Activated CD4-positive, alpha-beta T cell treated with anti-CD3 and anti-CD28 coated beads, Interleukin-10, Interleukin-2, amounts not matched to agents 100 ng/mL and 50 ng/mL, durations not matched to agents 16 hours and 8 hours (primary cell): ENCODE data around the gene THAP12.

Source experiments
- DNase-seq: peaks from one replicate; pipeline ENCODE4 v3.0.0-alpha.2; 2020

THAP12 gene

GRCh38 chr11:76379807-76380158 is 1.1 kb downstream of the THAP12 start:
- DNase-seq, result no peak

- peak; percentile 59 for DNase-seq
These were observed 4.0 kb downstream of the THAP12 start for GRCh38 chr11:76376746-76377558.

DNA sequence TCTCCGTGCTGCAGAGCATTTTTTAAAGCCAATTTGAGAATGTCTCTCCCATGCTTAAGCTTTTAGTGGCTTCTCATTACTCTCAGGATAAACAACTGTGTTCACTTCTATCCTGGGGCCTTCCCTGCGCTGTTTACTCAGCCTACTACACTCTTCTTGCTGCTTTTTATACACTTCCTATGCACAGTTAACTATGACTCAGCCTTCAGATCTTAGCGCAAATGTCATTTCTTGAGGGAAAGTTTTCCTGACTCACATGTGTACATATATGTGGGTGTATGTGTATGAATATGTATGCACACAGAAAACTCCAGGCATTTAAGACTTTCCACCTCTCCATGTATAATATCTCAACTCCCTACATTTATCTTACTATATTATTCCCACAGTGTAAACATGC is 9.8 kb downstream of the THAP12 start:
- peak; percentile 69 for DNase-seq

DNA sequence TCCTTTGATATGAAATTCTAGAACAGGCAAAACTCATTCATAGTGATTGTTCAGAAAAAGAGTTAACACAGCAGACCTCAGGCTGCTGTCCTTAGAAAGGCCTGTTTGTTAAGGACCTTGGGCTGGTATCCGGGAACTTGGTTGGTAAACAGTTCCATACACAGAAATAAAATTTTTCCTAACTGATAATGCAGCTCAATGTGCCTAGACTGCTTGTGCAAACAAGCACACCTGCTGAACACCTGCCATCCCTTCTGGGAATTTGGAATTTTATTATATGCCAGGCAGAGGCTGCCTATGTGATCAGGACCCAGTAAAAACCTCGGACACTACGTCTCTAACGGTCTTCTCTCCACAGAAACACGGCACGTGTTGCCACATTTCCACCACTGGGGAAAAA is 11.5 kb downstream of the THAP12 start:
- DNase-seq, result no peak

DNA sequence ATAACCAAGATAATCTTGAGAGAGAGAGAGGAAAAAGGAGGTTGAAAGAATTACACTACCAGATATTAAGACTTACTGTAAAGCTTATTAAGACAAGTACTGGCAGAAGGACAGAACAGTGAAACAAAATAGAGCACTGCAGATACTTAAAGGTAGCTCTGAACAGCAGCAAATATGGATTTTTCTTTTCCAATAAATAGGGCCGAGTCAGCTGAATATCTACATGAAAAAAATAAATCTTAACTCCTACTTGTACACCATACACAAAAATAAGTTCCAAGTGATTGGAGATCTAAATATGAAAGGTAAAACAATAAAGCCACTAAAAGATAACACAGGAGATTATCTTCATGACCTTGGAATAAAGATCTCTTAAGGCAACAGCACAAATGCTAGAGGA is 12.4 kb downstream of the THAP12 start:
- DNase-seq, result no peak

DNA sequence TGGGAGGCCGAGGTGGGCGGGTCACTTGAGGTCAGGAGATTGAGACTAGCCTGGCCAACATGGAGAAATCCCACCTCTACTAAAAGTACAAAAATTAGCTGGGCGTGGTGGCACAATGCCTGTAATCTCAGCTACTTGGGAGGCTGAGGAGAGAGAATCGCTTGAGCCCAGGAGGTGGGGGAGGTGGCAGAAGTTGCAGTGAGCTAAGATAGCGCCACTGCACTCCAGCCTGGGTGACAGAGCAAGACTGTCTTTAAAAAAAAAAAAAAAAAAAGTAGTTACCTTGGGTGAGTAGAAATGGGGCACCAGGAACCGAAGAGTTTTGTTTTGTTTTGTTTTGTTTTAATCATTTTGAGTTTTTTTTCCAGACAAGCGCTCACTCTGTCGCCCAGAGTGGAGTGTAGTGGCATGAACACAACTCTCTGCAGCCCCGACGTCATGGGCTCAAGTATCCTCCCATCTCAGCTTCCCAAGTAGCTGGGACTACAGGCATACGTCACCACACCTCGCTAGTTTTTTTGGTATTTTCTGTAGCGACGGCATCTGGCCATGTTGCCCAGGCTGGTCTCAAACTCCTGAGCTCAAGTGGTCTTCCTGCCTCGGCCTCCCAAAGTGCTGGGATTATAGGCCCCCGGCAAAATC is 15.8 kb downstream of the THAP12 start:
- DNase-seq, result no peak

DNA sequence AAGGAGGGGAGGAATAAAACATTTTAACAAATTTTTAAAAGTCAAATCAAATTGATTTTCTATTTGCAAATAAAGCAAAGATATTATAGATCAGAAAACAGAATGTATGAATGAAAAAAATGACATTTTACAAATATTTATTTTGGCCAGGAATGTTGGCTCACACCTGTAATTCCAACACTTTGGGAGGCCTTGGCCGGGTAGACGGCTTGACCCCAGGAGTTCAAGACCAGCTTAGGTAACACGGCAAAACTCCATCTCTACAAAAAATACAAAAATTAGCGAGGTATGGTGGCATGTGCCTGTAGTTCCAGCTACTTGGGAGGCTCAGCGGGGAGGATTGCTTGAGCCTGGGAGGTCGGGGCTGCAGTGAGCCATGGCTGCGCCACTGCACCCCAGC is 18.2 kb downstream of the THAP12 start:
- DNase-seq, result no peak

GRCh38 chr11:76361776-76362175 is 19.2 kb downstream of the THAP12 start:
- DNase-seq, result peak; percentile 14

DNA sequence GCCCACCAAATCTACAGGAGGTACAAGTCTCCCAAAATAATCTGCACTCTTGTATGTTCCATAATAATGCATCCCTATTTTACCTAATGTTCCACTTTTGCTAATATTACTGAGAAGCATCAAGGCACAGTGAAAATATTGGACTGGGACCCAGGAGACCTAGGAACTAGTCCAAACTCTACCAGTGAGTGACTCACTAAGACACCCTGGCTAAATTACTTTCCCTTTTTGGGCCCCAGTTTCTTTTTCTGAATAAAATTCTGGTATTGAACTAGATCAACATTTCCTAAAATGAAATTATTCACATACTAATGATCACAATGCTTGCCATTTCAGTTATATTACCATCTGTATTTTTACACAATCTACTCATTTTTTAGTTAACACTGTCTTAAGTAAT is 19.6 kb downstream of the THAP12 start:
- no peak for DNase-seq

GRCh38 chr11:76355172-76355571 is 25.8 kb downstream of the THAP12 start:
- no peak for DNase-seq

GRCh38 chr11:76348348-76348747 is 32.6 kb downstream of the THAP12 start:
- DNase-seq, result no peak

- no peak for DNase-seq
These were observed 33.5 kb downstream of the THAP12 start for GRCh38 chr11:76347466-76347865.

DNA sequence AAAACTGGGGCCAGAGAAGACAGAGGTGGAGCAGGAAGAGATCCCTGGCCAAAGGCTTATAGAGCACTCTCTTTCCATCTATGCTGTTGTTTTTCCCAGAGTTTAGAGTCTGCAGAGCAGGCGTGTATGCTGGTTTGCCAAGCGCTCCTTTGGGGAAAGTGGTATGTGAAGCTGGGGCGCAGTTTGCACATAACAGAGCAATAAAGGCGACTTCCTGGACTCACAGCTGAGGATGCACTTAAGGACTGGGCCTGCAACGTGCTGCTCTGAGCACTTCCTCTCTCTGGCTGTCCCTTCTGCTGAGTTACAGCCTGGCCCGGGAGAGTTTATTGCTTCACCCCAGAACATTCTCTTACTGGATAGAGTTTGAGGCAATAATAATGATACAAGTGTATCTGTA is 41.7 kb downstream of the THAP12 start:
- no peak for DNase-seq

GRCh38 chr11:76337923-76338322 is 43.0 kb downstream of the THAP12 start:
- DNase-seq, result no peak

- DNase-seq, result no peak
These were observed 43.5 kb downstream of the THAP12 start for GRCh38 chr11:76337469-76337868.

GRCh38 chr11:76336597-76336996 is 44.3 kb downstream of the THAP12 start:
- no peak for DNase-seq

DNA sequence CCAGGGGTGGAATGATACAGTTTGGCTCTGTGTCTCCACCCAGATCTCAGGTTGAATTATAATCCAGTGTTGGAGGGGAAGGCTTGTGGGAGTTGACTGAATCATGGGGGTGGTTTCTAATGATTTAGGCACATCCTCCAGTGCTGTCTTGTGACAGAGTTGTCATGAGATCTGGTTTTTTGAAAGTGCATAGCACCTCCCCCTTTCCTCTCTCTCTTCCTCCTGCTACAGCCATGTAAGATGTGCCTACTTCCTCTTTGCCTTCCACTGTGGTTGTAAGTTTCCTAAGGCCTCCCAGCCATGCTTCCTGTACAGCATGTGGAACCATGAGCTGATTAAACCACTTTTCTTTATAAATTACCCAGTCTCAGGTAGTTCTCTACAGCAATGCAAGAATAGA is 45.1 kb downstream of the THAP12 start:
- DNase-seq, result no peak

DNA sequence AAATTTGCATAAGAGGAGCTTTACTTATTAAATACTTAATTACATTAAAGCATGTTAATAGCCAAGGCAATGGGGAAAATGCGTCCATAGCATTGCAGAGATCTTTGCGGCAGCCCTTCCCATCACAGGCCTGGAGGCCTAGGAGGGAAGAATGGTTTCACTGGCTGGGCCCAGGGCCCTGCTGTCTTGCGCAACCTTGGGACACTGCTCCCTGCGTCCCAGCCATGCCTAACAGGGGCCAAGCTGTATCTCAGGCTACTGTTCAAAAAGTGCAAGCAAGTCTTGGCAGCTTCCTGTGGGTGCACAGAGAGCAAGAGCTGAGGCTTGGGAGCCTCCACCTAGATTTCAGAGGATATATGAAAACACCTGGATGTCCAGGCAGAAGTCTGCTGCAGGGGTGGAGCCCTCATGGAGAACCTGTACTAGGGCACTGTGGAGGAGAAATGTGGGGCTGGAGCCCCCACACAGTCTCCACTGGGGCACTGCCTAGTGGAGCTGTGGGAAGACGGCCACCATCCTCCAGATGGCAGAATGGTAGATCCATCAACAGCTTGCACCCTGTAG is 46.0 kb downstream of the THAP12 start:
- no peak for DNase-seq

DNA sequence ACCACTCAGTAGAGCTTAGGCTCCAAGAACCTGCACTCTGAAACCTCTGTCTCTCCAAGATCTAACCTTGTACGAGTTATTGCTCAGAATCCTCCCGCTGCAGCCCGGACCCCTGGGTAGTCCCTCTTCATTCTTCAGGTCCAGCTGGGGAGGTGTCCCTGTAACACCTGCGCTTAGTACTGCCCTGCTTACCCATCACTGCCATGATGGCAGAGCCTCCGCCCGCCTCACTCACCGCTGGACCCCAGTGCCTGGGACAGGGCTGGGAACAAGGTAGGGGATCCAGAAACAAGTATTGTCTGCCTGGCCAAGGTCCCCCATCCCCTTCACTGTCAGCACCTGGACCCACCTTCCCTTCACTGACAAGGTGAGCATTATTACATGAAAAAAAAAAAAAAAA is 50.3 kb downstream of the THAP12 start:
- DNase-seq, result no peak

GRCh38 chr11:76329983-76330382 is 50.9 kb downstream of the THAP12 start:
- DNase-seq, result no peak

GRCh38 chr11:76329084-76329648 is 51.8 kb downstream of the THAP12 start:
- no peak for DNase-seq

DNA sequence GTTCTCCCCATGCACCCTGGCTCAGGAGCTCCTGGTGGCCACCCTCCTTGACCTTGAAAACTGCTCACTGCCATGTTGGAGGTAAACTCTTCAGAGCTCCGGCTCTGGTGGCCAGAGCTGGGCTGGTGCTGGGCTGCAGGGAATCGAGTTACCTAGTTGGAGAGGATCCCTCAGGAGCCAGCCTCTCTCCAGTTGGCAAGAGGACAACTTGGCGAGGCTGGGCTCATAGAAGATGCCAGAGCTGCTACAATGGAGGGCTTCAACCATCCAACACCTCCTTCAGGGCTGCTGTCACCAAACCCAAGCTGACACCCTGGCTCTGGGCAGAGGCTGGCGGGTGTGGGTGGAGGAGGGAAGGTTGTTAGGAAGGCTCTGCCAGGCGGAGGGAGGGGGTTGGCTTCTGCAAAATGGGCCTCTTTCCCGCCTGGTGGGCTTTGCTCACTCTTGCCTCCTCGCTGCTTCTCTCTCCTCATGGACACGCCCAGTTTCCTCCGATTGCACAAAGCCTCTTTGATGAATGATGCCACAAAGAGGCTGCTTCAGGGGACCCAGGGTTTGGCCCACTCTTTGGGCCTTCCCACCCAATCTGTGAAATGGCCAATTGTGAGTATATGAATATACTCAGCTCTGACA is 53.1 kb downstream of the THAP12 start:
- DNase-seq, result no peak

GRCh38 chr11:76327202-76327601 is 53.7 kb downstream of the THAP12 start:
- no peak for DNase-seq

- DNase-seq, result no peak
These were observed 55.7 kb downstream of the THAP12 start for GRCh38 chr11:76325185-76325584.
